HCT116 (cell line): Measurements from ENCODE around the gene WASF2. TPM values are rescaled to one million over a fixed set of nuclear protein-coding genes. Genes with fewer than 3 reads are reported as not detected.

Experiments used
- ATAC-seq: fragments of 200-7000 bp; cut with Tn5 transposase; 2 replicates; pipeline ENCODE4 v1.9.1; 2020; ENCODE audit warnings: mild to moderate bottlenecking, moderate library complexity
- BruUV-seq: library from RNA; stranded (reverse); fragments of 400-500 nt; replicated peaks from 2 replicates; lab custom pipeline; 2021; lab: Mats Ljungman, UMichigan
- CTCF ChIA-PET: fragments of 300-600 bp; sonication (Branson Sonifier 250); formaldehyde crosslinking; loops from one replicate; lab custom pipeline; 2021; ENCODE audit warnings: antibody characterized with exemption; lab: Charles Lee
- POLR2A ChIA-PET: fragments of 300-600, 350-600 bp; sonication (Branson Sonifier 250); formaldehyde crosslinking; loops from one replicate; lab custom pipeline; 2021; ENCODE audit warnings: antibody characterized with exemption; lab: Charles Lee
- RAD21 ChIA-PET, 2 experiments: fragments of 300-600 bp; sonication (Branson Sonifier 250); formaldehyde crosslinking; loops; one replicate each; lab custom pipeline; 2023; ENCODE audit warnings: low total read pairs in 2 of 2; ENCODE audit not compliant: uncharacterized antibody in 2 of 2, unreplicated experiment in 2 of 2, low non-redundant PET in 1 of 2; lab: Charles Lee
- DNase-seq: peaks from one replicate; pipeline ENCODE4 v3.0.0-alpha.2; 2010; ENCODE audit warnings: low read depth, low spot score
- H2AFZ ChIP-seq: fragments of 200-600 bp; shearing (Covaris generic), sonication (generic); 2 replicates; pipeline ENCODE4 v1.6.1; 2017; ENCODE audit warnings: low read depth, mixed run types, mixed read lengths, antibody characterized with exemption, low read length; ENCODE audit not compliant: poor library complexity, severe bottlenecking
- H3K27ac ChIP-seq: 2 replicates; pipeline ENCODE4 v1.5.1; 2012; ENCODE audit warnings: low read depth, low read length
- H3K27me3 ChIP-seq: fragments of 200-600 bp; sonication (generic); 2 replicates; pipeline ENCODE4 v1.6.1; 2016; ENCODE audit warnings: mixed run types, low read length, mixed read lengths; ENCODE audit not compliant: insufficient read depth
- H3K36me3 ChIP-seq, 2 experiments: fragments of 200-500 bp in 1 of 2; fragments of 200-600 bp in 1 of 2; sonication (Bioruptor generic) in 1 of 2; sonication (generic) in 1 of 2; 2 replicates each; pipeline versions ENCODE4 v1.5.1 to v1.6.1; 2014 to 2016; ENCODE audit warnings: low read length in 2 of 2, inconsistent platforms in 1 of 2, mixed read lengths in 1 of 2, mixed run types in 1 of 2; ENCODE audit not compliant: insufficient read depth in 2 of 2, control insufficient read depth in 1 of 2
- H3K4me1 ChIP-seq, 2 experiments: fragments of 200-600 bp in 1 of 2; sonication (generic) in 1 of 2; 2 replicates each; pipeline versions ENCODE4 v1.5.1 to v1.6.1; 2012 to 2017; ENCODE audit warnings: low read length in 2 of 2, inconsistent platforms in 1 of 2, mild to moderate bottlenecking in 1 of 2, mixed read lengths in 1 of 2, mixed run types in 1 of 2, moderate library complexity in 1 of 2; ENCODE audit not compliant: insufficient read depth in 2 of 2, control insufficient read depth in 1 of 2
- H3K4me2 ChIP-seq: fragments of 200-600 bp; sonication (generic); 2 replicates; pipeline ENCODE4 v1.6.1; 2017; ENCODE audit warnings: mixed run types, low read length, mixed read lengths
- H3K4me3 ChIP-seq, 2 experiments: fragments of 200-600 bp in 1 of 2; sonication (generic) in 1 of 2; replicated peaks in 1 of 2; 2 replicates each; pipeline ENCODE4 v1.5.1; 2011 to 2016; ENCODE audit warnings: low read length in 2 of 2, control low read depth in 1 of 2, low read depth in 1 of 2, mild to moderate bottlenecking in 1 of 2, mixed read lengths in 1 of 2, mixed run types in 1 of 2
- H3K79me2 ChIP-seq: fragments of 200-600 bp; sonication (generic); 2 replicates; pipeline ENCODE4 v1.6.1; 2017; ENCODE audit warnings: mild to moderate bottlenecking, mixed run types, low read length, moderate library complexity, mixed read lengths; ENCODE audit not compliant: insufficient read depth
- H3K9ac ChIP-seq: fragments of 200-600 bp; sonication (generic); 2 replicates; pipeline ENCODE4 v1.6.1; 2016; ENCODE audit warnings: low read length, mixed read lengths
- H3K9me2 ChIP-seq: fragments of 200-600 bp; sonication (generic), shearing (Covaris generic); 2 replicates; pipeline ENCODE4 v1.6.1; 2017; ENCODE audit warnings: mixed run types, mild to moderate bottlenecking, moderate library complexity; ENCODE audit not compliant: insufficient read depth
- H3K9me3 ChIP-seq, 2 experiments: fragments of 200-500 bp in 1 of 2; fragments of 200-600 bp in 1 of 2; sonication (Bioruptor generic) in 1 of 2; sonication (generic) in 1 of 2; 2 replicates each; pipeline ENCODE4 v1.6.1; 2014 to 2017; ENCODE audit warnings: low read length in 2 of 2, mixed read lengths in 2 of 2, inconsistent platforms in 1 of 2, low read depth in 1 of 2, mild to moderate bottlenecking in 1 of 2, mixed run types in 1 of 2, moderate library complexity in 1 of 2; ENCODE audit not compliant: control insufficient read depth in 1 of 2, insufficient read depth in 1 of 2
- H4K20me1 ChIP-seq: fragments of 200-600 bp; sonication (generic), shearing (Covaris generic); 2 replicates; pipeline ENCODE4 v1.6.1; 2017; ENCODE audit warnings: mixed run types, mild to moderate bottlenecking, moderate library complexity; ENCODE audit not compliant: insufficient read depth
- ATF3 ChIP-seq: IDR thresholded peaks from 2 replicates; pipeline ENCODE4 v1.6.1; 2012
- CBX3 ChIP-seq: IDR thresholded peaks from 2 replicates; pipeline ENCODE4 v1.6.1; 2012; ENCODE audit warnings: low read depth
- CEBPB ChIP-seq: IDR thresholded peaks from 2 replicates; pipeline ENCODE4 v1.6.1; 2012; ENCODE audit warnings: low read depth
- CTCF ChIP-seq, 3 experiments: fragments of 200-600 bp in 1 of 3; sonication (generic) in 1 of 3; IDR thresholded peaks in 2 of 3; conservative IDR thresholded peaks in 1 of 3; 2 replicates each; pipeline ENCODE4 v1.5.1; 2012 to 2017; ENCODE audit warnings: low read depth in 2 of 3, low read length in 2 of 3, antibody characterized with exemption in 1 of 3, borderline replicate concordance in 1 of 3, control low read depth in 1 of 3, mild to moderate bottlenecking in 1 of 3, mixed read lengths in 1 of 3, mixed run types in 1 of 3, moderate library complexity in 1 of 3; ENCODE audit not compliant: insufficient read depth in 1 of 3
- EGR1 ChIP-seq: IDR thresholded peaks from 2 replicates; pipeline ENCODE4 v1.6.1; 2012; ENCODE audit warnings: low read depth
- ELF1 ChIP-seq: IDR thresholded peaks from 2 replicates; pipeline ENCODE4 v1.6.1; 2012; ENCODE audit warnings: low read depth, borderline replicate concordance
- EZH2phosphoT487 ChIP-seq: fragments of 200-600 bp; IDR thresholded peaks from 2 replicates; pipeline ENCODE4 v1.6.1; 2018; ENCODE audit warnings: antibody characterized with exemption, borderline replicate concordance
- JUND ChIP-seq: IDR thresholded peaks from 2 replicates; pipeline ENCODE4 v1.6.1; 2012
- POLR2AphosphoS5 ChIP-seq: IDR thresholded peaks from 2 replicates; pipeline ENCODE4 v1.6.1; 2011; ENCODE audit warnings: mild to moderate bottlenecking, low read depth, low read length, moderate library complexity
- RAD21 ChIP-seq: IDR thresholded peaks from 2 replicates; pipeline ENCODE4 v1.6.1; 2012; ENCODE audit warnings: low read depth, mild to moderate bottlenecking
- REST ChIP-seq: IDR thresholded peaks from 2 replicates; pipeline ENCODE4 v1.6.1; 2012; ENCODE audit warnings: low read depth
- SIN3A ChIP-seq: IDR thresholded peaks from 2 replicates; pipeline ENCODE4 v1.6.1; 2012; ENCODE audit warnings: low read depth
- SP1 ChIP-seq: IDR thresholded peaks from 2 replicates; pipeline ENCODE4 v1.6.1; 2012; ENCODE audit warnings: low read depth
- YY1 ChIP-seq: IDR thresholded peaks from 2 replicates; pipeline ENCODE4 v1.6.1; 2011; ENCODE audit warnings: low read length, low read depth, moderate library complexity, mild to moderate bottlenecking; ENCODE audit not compliant: insufficient replicate concordance; ENCODE audit errors: extremely low read depth
- ZFX ChIP-seq: fragments of 450-650 bp; IDR thresholded peaks from 2 replicates; pipeline ENCODE4 v1.6.1; 2017
- intact Hi-C: fragments of 100-400 bp; cut with micrococcal nuclease; formaldehyde crosslinking; loops from 2 replicates; pipeline ENCODE4 v1.10.0; 2022
- total RNA-seq: library from RNA; stranded (reverse); gene quantifications from one replicate; pipeline ENCODE4 v1.2.1, GENCODE V29; 2021; ENCODE audit not compliant: unreplicated experiment

Gene WASF2
- total RNA-seq, 1 experiment from 2014 or later = 111 TPM

- Histone ChIP-seq H3K4me2 (no peak overlapping the region), H3K9me3 (no peaks in the 10 kb centered on the region), H3K27ac (no peak overlapping the region), H3K4me3 (no peak overlapping the region), H3K79me2 (no peaks in the 10 kb centered on the region), H3K4me1 (peaks cover 0 to 10% of the 10 kb centered on the region in 2 experiments; a peak in 1 of 4 replicates), H3K9me2 (no peaks in the 10 kb centered on the region), H3K9ac (no peak overlapping the region), H3K36me3 (peaks cover 6% of the 10 kb centered on the region in 2 experiments; a peak in 2 of 4 replicates), H4K20me1 (no peaks in the 10 kb centered on the region), H2AFZ (no peak overlapping the region), H3K27me3 (no peaks in the 10 kb centered on the region)
- no peak for DNase-seq
- RAD21 ChIA-PET = no interaction called here
- ATAC-seq = no peak
- intact Hi-C loops = no loop called here
- TF ChIP-seq EGR1 = no peak
- TF ChIP-seq ZFX = no peak
- no peak for TF ChIP-seq ELF1
- no peak for TF ChIP-seq YY1
- TF ChIP-seq CBX3 = no peak
- no peak for TF ChIP-seq SIN3A
- TF ChIP-seq RAD21 = no peak
- TF ChIP-seq ATF3 = no peak
- TF ChIP-seq CTCF (IDR thresholded peaks at IDR 0.05 in 2 of 3, conservative IDR thresholded peaks at IDR 0.05 in 1 of 3; ENCODE audit: borderline replicate concordance in 1 of 3, insufficient read depth in 1 of 3, low read depth in 2 of 3, low read length in 2 of 3) = no peak
- no peak for TF ChIP-seq JUND
- no peak for TF ChIP-seq POLR2AphosphoS5
- TF ChIP-seq EZH2phosphoT487 = no peak
- TF ChIP-seq REST = no peak
- TF ChIP-seq SP1 = no peak
- TF ChIP-seq CEBPB = no peak
- no TSS peak for BruUV-seq
- POLR2A ChIA-PET = no interaction called here
- CTCF ChIA-PET = interaction anchor here (1.4 kb wide), 1 partner anchor 153 kb away, joined by 3 read pairs; no protein-coding TSS in a partner anchor
These were observed 86.0 kb downstream of the WASF2 start for GRCh38 chr1:27403931-27404330.
